Measurements from ENCODE around the gene TNFAIP1.

Gene TNFAIP1

DNA sequence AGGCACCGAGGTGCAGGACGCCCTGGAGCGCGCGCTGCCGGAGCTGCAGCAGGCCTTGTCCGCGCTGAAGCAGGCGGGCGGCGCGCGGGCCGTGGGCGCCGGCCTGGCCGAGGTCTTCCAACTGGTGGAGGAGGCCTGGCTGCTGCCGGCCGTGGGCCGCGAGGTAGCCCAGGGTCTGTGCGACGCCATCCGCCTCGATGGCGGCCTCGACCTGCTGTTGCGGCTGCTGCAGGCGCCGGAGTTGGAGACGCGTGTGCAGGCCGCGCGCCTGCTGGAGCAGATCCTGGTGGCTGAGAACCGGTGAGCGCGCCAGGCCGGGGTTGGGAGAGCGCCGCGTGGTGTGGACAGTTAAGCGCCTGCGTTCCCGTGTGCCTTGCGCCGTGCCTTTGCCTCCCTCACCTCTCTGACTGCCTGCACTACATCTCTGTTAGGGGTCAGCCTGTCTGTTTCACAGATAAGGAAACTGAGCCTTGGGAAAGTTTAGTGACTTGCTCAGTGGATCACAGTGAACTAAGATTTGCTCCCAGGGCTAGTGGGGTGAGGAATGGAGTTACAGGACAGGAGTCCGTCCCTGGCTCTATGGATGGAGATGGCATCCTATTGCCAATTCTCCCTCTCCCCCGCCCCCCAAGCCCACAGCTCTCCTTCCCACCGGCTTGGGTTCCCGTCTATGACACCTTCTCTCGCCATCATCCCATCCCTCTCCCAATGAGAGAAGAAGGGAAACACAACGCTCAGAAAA is 36.8 kb downstream of the TNFAIP1 start:
- DNase-seq, result no peak

DNA sequence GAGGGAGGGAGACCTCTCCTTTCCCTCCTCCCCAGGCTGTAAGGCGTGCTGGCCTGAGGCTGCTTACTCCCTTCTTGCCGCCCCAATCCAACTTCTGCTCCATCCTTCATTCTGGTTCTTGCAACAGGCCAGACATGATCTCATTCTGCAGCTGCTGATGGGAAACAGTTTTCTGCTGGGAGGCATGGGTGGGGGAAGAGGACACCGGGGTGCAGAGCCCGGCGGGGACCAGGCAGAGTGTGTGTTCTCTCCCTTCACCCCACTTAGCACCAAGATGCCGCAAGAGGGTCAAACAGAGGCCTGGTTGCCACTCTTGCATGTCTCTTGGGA is 37.3 kb downstream of the TNFAIP1 start:
- no peak for DNase-seq

DNA sequence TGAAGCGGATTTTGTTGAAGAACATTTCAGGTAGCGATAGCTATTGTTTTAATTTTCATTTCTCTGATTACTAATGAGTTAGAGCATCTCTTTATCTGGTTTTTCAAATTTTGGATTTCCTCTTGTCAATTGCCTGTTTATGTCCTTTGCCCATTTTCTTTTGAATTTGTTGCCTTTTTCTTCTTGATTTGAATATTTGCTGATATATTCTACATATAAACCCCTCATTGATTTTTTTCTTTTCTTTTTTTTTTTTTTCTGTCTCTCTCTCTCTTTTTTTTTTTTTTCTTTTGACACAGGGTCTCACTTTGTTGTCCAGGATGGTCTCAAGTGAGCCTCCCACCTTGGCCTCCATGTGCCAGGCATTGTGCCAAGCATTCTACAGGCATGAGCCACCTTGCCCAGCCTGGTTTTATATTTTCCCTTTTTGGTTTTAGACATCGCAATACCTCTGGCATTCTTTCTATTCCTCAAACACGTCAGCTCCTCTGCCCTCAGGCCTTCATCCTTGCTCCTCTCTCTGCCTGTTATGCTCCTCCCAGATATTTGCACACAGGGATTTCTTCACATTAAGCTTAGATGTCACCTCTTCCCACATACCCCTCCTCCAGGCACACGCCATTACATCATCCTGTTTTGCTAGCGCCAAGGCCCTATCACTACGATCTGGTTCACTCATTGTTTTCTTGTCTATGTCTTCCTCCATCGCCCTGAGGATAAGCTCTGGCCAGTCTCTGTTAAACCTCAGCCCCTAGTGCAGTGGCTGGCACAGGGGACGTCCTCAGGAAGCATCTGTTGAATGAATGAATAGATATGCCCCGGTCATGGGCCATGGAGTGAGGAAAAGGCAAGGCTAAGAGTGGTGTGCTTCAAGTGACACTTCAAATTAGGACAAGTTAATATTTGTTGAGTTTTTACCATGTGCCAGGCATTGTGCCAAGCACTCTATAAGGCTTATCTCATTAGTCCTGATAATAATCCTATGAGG is 44.5 kb downstream of the TNFAIP1 start:
- no peak for DNase-seq

DNA sequence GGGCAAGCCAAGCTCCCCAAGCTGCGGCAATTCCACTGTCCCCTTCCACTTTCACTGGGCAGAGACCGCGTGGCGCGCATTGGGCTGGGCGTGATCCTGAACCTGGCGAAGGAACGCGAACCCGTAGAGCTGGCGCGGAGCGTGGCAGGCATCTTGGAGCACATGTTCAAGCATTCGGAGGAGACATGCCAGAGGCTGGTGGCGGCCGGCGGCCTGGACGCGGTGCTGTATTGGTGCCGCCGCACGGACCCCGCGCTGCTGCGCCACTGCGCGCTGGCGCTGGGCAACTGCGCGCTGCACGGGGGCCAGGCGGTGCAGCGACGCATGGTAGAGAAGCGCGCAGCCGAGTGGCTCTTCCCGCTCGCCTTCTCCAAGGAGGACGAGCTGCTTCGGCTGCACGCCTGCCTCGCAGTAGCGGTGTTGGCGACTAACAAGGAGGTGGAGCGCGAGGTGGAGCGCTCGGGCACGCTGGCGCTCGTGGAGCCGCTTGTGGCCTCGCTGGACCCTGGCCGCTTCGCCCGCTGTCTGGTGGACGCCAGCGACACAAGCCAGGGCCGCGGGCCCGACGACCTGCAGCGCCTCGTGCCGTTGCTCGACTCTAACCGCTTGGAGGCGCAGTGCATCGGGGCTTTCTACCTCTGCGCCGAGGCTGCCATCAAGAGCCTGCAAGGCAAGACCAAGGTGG is 45.7 kb downstream of the TNFAIP1 start:
- DNase-seq, result no peak

DNA sequence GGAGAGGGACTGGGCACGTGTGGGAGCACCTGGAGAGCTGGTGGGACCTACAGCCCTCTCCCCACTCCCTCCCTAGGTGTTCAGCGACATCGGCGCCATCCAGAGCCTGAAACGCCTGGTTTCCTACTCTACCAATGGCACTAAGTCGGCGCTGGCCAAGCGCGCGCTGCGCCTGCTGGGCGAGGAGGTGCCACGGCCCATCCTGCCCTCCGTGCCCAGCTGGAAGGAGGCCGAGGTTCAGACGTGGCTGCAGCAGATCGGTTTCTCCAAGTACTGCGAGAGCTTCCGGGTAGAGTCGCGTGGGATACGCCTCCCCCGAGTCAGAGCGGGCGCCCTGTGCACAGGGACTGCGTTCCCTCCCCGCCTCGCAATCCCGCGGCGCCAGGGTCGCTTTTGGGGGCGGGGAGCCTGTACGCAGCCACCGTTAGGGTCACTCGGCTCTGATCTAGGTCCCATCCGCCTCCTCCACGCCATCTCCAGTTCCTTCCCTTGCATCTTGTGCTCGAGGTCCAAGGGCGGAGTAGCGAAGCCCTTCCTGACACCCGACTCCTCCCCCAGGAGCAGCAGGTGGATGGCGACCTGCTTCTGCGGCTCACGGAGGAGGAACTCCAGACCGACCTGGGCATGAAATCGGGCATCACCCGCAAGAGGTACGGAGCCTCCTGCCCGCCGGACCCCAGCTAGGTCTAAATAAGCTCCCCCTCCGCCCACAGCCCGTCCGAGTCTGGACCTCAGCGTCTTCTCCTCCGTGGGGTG is 48.9 kb downstream of the TNFAIP1 start:
- no peak for DNase-seq

DNA sequence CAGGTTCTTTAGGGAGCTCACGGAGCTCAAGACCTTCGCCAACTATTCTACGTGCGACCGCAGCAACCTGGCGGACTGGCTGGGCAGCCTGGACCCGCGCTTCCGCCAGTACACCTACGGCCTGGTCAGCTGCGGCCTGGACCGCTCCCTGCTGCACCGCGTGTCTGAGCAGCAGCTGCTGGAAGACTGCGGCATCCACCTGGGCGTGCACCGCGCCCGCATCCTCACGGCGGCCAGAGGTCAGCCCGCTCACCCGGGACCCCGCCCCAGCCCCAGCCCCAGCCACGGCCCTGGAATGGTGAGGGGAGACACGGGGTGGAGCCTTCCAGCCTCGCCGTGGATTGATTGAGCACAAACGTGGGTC is 49.5 kb downstream of the TNFAIP1 start:
- no peak for DNase-seq

DNA sequence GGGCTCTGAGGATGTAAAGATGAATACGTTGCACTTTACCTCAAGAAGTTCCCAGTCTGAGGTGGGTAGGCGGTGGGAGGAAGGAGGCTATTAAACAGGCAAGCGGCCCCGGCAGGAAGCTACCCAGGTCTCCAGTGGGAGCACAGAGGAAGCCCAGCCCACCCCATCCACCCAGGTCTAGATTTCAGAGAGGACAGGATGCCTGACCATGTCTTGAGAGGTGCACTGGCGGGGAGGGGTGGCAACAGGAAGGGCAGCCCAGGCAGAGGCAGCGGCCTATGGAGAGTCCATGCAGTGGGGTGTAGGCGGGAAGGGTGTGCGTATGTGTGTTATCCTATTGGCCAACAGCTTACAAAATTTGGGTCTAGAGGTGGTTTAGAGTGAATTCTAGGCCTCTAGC is 49.8 kb downstream of the TNFAIP1 start:
- DNase-seq, result no peak

DNA sequence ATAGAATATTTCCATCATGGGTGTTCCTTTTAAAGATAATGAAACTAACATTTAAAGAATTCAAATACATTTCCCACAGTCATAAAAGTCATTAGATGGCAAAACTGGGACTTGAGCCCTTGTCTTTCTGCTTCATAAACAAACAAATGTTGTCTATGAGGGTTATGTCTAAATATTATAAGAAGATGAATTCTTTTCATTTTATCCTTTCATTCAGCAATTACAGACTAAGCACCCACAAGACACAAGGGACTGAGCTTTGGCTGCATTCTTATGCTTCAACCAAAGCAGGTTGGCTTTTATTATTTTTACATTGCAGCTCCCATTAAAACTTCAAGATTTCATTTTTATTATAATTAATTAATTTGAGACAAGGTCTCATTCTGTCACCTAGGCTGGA is 50.8 kb downstream of the TNFAIP1 start:
- no peak for DNase-seq

DNA sequence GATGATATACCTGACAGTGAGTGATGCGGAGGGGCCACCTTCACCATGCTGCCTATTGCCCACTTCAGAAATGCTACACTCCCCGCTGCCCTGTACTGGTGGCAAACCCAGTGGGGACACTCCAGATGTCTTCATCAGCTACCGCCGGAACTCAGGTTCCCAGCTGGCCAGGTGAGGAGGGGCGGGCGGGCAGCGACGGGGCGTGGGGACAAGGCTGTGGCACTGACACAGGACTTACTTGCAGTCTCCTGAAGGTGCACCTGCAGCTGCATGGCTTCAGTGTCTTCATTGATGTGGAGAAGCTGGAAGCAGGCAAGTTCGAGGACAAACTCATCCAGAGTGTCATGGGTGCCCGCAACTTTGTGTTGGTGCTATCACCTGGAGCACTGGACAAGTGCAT is 52.5 kb downstream of the TNFAIP1 start:
- no peak for DNase-seq

DNA sequence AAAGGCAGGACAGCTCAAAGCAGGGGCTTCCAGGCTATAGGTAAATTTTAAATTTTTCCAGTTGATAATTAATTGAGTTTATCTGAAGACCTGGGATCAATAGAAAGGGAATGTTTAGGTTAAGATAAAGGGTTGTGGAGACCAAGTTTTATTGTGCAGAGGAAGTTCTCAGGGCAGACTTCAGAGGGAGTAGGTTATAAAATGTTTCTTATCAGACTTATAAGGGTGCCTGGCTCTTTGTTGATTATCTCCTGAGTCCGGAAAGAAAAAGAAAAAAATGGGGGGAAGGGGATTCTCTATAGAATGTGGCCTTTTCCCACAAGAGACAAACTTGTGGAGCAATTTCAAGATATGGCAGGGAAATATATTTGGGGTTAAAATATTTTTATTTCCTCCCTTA is 54.6 kb downstream of the TNFAIP1 start:
- no peak for DNase-seq

DNA sequence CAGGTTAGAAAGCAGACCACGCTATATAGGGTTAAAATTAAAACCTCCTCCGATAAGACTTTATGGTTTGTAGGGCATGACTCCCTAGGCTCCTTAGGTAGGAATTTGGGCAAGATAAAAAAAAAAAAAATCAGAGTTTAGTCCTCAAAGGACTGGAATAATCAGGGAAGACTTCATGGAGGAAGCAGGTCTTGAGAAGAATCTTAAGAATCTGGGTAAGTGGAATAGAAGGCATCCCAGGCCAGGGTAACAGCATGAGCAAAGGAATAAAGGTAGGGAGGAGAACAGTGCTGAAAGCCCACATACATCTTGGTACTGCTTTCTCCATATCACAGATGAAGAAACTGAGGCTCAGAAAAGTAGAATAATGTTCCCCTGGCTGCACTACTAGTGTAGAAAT is 55.0 kb downstream of the TNFAIP1 start:
- DNase-seq, result no peak

DNA sequence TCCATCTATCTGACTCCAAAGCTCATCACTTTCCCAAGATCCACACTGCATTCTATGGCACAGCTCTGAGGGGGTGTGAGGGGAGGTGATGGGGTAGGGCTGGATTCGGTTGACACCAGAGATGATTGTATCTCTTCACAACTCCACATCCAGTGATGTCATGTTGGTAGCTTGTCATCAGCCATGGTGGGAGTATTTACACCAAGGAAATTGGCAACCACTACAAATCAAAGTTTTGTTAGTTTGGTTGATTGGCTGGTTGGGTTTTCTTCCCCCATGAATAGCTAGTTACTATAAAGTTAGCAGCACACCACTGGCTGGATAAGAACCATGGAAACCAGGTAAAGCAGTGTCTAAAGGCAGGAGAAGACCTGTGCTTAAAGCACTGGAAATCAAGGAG is 55.4 kb downstream of the TNFAIP1 start:
- DNase-seq, result no peak

DNA sequence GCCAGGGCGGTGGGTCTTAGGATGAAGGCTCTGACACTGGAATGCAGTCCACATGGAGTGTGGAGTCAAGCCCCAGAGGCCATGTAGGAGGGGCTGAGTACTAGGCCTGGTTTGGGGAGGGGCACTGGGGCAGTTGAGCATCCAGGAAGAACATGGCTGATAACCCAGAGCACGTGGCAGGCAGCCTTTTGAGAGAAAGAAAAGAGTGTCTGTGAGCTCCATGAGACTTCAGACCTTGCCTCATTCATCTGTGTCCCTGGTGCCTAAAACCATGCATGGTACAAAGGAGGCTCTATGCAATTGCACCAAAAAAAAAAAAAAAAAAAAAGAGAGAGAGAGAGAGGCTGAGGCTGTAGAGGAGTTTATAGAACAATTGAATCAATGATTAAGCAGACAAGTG is 55.8 kb downstream of the TNFAIP1 start:
- DNase-seq, result no peak

DNA sequence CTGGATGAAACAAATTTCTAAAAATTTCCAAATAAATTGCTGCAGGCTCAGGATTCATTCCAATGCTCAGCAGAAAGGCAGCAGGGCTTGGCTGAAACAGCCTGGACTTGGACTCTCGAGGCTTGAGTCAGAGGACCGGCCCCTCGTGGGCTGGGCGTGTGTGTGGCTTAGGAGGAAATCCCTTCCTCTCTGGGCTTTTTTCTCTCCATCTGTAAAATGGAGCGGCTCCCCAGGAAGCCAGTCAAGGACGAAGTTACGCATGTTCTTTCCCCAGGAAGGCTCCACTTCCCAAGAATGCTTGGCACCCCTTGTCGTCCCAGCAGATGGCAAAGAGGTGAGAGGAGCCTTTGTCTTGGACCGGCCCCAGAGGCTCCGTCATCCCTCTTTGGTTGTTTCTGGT is 56.9 kb downstream of the TNFAIP1 start:
- DNase-seq, result no peak

DNA sequence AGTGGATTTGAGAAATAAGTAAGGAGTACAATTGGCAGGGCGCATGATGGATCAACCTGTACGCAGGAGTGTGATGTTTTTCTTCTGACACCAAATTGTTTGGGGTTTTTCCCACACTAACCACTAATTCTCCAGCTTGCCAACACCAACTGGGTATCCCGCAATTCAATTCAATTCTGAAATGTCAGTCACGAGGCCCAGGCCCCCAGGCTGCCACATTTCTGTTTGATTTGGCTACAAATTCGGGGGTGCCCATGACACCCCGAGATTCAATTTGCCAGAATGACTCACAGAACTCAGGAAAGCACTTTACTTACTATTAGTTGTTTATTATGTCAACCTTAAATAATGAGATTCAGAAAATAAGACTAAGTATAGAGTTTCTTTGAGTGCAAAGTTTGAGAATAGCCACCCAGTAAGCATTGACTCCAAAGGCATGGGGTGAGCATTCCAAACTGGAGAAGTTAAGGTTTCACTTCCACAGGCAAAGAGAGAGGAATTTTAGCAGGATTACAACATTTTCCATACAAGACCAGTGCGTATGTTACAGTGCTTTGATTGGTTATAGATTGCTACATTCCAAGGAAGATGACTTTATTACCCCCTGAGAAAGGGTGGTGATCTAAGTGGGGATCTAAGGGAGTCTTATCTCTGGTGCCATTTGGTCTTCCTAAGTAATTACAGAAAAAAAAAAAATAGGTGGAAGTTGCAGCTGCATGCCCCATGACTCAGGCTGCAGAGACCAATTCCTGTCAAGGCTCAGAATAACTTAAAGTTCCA is 59.0 kb downstream of the TNFAIP1 start:
- no peak for DNase-seq

DNA sequence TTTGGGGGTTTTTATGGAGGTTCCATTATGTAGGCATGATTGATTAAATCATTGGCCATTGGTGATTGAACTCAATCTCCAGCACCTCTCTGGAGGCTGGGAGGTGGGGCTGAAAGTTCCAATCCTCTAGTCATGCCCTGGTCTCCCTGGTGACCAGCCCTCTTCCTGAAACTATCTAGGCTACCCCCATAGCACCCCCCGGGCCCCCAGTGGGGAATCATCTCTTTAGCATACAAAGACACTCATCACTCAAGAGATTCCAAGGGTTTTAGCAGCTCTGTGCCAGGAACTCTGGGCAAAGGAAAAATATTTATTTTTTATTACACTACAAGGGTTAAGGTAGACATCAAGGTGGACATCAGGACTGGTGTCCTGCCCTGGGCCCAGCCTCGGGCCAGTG is 59.9 kb downstream of the TNFAIP1 start:
- DNase-seq, result no peak

DNA sequence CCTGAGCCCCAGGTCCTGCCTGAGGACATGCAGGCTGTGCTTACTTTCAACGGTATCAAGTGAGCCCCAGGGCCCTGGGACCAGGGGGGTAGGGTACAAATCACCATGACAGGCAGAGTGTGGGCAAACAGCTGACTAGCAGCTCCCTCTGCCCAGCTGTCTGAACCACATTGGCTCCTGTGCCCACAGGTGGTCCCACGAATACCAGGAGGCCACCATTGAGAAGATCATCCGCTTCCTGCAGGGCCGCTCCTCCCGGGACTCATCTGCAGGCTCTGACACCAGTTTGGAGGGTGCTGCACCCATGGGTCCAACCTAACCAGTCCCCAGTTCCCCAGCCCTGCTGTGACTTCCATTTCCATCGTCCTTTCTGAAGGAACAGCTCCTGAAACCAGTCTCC is 60.4 kb downstream of the TNFAIP1 start:
- DNase-seq, result no peak
